ENCODE results near the gene AFF3.
A peak's percentile ranks its signal among the peaks of the same experiment; 100 is the strongest.

Gene AFF3

DNA sequence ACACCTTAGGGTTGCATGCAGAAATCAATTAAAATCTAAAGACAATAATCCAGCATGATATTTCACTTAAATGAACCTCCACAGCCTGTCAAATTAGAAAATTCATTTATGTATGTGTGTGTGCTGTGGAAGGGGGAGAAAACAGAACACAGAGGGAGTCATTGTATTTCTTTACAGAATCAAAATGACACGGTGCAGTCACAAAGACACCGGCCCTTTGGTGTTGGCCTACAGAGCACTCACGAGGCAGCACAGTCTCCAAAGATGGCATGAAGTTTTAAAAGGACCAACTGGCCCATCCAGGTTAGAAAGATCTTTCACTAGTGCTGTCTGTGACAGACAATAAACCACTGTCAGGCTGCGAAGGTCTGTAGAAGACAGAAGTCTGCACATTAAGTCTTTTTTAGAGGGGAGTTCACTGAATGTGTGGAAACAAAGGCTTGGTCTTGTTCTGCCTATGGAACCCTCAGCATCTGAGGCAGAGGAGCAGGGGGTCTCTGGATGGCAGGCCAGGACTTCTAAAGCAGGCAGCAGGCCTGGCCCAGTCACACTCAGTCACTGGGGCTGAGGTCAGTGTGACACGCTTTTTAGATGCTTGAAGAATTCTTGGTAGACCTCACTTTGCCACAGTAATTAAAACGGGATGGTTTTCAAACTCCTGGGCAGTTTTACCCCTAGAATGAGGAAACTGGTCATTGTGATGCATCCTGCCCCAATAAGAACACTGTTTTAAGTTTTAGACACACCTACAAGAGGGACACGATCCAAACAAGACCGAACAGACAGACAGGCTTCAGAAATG lies 184.9 kb downstream of the AFF3 start:
- Mint-ChIP-seq H3K27me3 (ENCODE audit: low read depth, poor library complexity) (peaks cover 8% of the 10 kb centered on the region), H3K27ac (peak overlapping the region; percentile 71), H3K36me3 (ENCODE audit: low read depth) (peaks cover 46% of the 10 kb centered on the region), H3K4me1 (peaks cover 48% of the 10 kb centered on the region), H3K4me3 (no peak overlapping the region), H3K9me3 (peaks cover 13% of the 10 kb centered on the region)
- no peak for DNase-seq
- TF ChIP-seq, protein P1, sequence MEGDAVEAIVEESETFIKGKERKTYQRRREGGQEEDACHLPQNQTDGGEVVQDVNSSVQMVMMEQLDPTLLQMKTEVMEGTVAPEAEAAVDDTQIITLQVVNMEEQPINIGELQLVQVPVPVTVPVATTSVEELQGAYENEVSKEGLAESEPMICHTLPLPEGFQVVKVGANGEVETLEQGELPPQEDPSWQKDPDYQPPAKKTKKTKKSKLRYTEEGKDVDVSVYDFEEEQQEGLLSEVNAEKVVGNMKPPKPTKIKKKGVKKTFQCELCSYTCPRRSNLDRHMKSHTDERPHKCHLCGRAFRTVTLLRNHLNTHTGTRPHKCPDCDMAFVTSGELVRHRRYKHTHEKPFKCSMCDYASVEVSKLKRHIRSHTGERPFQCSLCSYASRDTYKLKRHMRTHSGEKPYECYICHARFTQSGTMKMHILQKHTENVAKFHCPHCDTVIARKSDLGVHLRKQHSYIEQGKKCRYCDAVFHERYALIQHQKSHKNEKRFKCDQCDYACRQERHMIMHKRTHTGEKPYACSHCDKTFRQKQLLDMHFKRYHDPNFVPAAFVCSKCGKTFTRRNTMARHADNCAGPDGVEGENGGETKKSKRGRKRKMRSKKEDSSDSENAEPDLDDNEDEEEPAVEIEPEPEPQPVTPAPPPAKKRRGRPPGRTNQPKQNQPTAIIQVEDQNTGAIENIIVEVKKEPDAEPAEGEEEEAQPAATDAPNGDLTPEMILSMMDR (IDR thresholded peaks at IDR 0.05), result no peak

DNA sequence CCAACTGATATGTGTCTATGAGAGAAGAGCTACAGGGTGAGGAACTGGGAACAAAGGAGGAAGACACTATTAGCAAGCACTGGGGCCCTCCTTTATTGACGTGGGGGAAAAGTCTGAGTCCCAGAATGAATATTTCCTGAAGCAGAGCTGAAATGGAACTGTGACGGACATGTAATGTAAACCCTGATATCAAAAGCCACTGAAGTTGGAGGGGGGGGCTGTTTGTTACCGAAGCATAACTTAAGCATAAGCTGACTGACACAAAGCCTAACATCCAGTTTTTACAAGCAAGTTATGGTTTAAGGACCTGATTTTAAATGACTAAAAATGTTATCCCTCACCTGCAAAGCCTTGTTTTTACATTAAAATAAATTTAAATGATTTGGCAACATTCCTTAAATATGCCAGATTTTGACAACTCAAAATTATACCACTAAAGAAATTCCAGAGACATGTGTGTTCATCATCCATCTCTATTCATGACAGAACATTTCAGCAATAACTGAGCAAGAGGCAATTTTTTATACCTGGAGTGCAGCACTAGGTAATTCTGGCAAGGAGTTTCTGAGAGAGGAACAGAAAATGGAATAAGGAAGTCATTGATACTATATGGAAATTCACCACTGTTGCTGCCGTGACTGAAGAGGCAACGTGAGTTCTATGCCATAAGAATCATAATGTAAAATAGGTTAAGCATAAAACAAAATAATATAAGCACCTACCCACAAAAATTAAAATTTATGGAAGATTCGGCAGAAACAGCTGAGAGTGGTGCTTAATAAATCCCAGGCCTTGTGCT lies 186.0 kb downstream of the AFF3 start:
- Mint-ChIP-seq H3K36me3 (ENCODE audit: low read depth) (peaks cover 52% of the 10 kb centered on the region), H3K27me3 (ENCODE audit: low read depth, poor library complexity) (peaks cover 8% of the 10 kb centered on the region), H3K4me1 (peaks cover 39% of the 10 kb centered on the region), H3K9me3 (peaks cover 13% of the 10 kb centered on the region), H3K4me3 (no peak overlapping the region), H3K27ac (peak overlapping the region; percentile 36)
- no peak for DNase-seq
- TF ChIP-seq, protein P1 (IDR thresholded peaks at IDR 0.05), result no peak

DNA sequence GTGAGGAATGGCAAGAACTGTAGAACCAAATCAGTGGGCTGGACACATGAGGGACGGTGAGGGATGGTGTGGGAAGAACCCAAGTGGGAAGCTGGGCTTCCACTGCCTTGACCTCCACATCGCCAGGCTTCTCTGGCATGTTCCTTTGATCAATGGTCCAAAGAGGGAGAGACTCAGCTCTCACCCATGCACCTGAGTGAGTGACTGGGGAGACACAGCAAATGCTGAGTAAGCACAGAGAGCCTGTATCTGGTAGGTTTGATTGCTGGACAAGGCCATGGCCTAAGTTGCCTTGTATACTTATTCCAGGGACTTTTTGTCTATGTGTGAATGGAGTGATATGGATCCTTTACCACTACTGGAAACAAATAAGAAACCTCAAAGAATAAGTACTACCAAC lies 188.6 kb downstream of the AFF3 start:
- Mint-ChIP-seq H3K27me3 (ENCODE audit: low read depth, poor library complexity) (peaks cover 8% of the 10 kb centered on the region), H3K4me1 (peaks cover 15% of the 10 kb centered on the region), H3K9me3 (peaks cover 13% of the 10 kb centered on the region), H3K36me3 (ENCODE audit: low read depth) (peaks cover 61% of the 10 kb centered on the region), H3K27ac (no peak overlapping the region), H3K4me3 (no peak overlapping the region)
- no peak for DNase-seq
- TF ChIP-seq, protein P1 (IDR thresholded peaks at IDR 0.05), result no peak

DNA sequence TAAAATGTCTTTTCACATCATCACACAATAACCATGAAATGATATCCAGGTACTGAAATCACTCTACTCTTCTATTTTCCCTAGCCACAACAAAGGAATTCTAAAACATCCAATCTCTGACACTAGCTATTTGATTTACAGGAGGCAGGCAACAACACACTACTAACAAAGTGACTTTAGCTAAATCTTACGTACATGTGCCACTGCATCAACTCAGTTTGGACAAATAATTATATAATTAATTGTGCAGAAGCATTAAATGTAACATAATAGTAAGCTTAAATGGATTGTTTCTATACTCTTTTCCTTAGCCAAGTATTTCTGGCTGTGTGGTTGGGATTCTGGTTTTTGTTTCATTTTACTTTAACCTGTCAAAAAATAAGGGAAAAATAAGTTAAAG lies 192.4 kb downstream of the AFF3 start:
- H3K36me3 Mint-ChIP-seq (ENCODE audit: low read depth), result peaks cover 50% of the 10 kb centered on the region
- no peaks in the 10 kb centered on the region for H3K9me3 Mint-ChIP-seq
- no peak for DNase-seq
- H3K27me3 Mint-ChIP-seq (ENCODE audit: low read depth, poor library complexity), result peaks cover 9% of the 10 kb centered on the region
- TF ChIP-seq, protein P1 (IDR thresholded peaks at IDR 0.05), result no peak
- H3K27ac Mint-ChIP-seq, result no peak overlapping the region
- H3K4me3 Mint-ChIP-seq, result no peak overlapping the region
- H3K4me1 Mint-ChIP-seq, result peaks cover 13% of the 10 kb centered on the region

DNA sequence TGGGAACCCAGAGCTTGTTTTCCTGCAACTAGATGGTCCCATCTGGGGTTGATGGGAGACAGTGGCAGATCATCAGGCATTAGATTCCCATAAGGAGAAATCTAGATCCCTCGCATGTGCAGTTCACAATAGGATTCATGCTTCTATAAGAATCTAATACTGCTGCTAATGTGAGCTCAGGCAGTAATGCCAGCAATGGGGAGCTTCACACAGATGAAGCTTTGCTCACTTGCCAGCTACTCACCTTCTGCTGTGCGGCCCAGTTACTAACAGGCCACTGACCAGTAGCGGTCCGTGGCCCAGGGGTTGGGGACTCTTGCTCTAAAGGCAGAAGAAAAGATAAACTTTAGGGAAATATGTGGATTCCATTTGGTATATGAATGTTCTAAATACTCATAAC lies 192.9 kb downstream of the AFF3 start:
- Mint-ChIP-seq H3K27me3 (ENCODE audit: low read depth, poor library complexity) (peaks cover 9% of the 10 kb centered on the region), H3K4me3 (no peak overlapping the region), H3K9me3 (no peaks in the 10 kb centered on the region), H3K4me1 (peaks cover 13% of the 10 kb centered on the region), H3K36me3 (ENCODE audit: low read depth) (peaks cover 52% of the 10 kb centered on the region), H3K27ac (no peak overlapping the region)
- TF ChIP-seq, protein P1 (IDR thresholded peaks at IDR 0.05), result no peak
- DNase-seq, result no peak
